Stimulated activated CD4-positive, alpha-beta T cell treated with anti-CD3 and anti-CD28 coated beads, Interleukin-4, amount 100 ng/mL, for 24 hours (primary cell): ENCODE results near the gene PSPH.
A peak's percentile ranks its signal among the peaks of the same experiment; 100 is the strongest.
"Not testable (repeated sequence)": the region's sequence is repeated elsewhere in the genome, so short reads cannot be mapped to it uniquely, and the experiment has no call there.

Experiments used
- DNase-seq: peaks from one replicate; pipeline ENCODE4 v3.0.0-alpha.2; 2020

The PSPH gene

DNA sequence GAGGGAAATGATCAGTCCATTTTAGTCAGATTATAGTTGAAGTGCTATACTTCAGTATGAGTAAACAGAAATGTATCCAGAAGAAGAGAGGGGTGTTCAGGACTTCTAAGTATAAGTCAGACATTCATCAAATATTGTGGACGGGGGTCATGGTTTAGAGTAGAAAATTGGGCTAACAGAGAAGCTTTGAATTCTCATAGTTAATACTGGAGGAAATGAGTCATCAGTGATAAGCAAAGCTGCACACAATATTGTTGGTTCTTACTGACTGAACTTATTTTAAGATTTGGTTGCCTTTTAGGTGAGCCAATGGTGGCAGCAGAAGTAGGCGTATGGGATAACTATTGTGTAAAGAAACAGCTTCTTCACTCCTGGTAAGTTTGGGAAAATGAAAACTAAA lies 11.1 kb upstream of the PSPH start:
- DNase-seq: no peak

DNA sequence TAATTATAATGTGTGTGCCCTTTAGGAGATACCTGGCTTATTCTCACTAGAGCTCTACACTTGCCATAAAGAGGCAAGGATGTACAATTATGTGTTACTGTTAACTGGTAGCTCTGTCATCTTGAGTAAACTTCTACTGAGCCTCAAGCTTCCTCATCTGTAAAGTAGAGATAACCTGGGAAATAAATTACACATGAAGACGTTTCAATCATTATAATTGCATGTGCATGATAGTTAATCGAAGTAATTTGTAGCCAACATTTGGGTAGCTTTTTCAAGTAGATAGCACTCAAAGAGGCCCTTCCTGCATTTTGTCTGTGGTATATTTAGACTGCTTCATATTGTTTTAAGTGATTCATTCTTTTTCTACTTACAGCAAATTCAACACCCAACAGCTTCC lies 2.7 kb upstream of the PSPH start:
- no peak for DNase-seq

DNA sequence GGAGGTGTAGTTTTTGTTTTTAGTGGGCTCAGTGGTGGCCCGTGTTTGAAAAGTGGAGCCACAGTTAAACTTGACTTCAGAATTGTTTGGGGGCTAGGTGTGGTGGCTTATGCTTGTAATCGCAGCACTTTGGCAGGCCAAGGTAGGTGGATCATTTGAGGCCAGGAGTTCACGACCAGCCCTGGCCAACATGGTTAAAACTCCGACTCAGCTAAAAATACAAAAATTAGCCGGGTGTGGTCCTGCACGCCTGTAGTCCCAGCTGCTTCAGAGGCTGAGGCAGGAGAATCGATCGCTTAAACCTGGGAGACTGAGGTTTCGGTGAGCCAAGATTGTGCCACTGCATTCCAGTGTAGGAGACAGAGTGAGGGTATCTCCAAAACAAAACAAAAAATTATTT lies 2.1 kb upstream of the PSPH start:
- DNase-seq: no peak

DNA sequence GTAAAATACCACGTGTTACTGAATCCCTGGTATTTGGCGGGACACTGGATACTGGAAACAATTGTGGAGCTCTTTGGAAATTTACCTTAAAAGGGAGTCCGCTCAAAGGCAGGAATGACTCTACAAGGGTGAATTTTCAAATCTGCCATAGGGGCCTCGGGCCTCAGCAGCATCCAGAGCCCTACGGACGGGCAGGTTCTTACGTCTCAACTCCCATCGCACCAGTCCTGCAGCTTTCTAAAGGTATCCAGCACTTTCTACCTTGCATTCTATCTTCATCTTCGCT lies 248 bp downstream of the PSPH start:
- no peak for DNase-seq

DNA sequence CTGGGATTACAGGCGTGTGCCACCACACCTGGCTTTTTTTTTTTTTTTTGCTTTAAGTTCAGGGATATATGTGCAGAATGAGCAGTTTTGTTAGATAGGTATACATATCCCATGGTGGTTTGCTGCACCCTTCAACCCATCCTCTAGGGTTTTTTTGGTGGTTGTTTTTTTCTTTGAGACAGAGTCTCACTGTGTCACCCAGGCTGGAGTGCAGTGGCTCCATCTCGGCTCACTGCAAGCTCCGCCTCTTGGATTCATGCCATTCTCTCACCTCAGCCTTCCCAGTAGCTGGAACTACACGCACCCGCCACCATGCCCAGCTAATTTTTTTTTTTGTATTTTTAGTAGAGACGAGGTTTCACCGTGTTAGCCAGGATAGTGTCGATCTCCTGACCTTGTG lies 2.5 kb downstream of the PSPH start:
- not testable (repeated sequence) for DNase-seq

DNA sequence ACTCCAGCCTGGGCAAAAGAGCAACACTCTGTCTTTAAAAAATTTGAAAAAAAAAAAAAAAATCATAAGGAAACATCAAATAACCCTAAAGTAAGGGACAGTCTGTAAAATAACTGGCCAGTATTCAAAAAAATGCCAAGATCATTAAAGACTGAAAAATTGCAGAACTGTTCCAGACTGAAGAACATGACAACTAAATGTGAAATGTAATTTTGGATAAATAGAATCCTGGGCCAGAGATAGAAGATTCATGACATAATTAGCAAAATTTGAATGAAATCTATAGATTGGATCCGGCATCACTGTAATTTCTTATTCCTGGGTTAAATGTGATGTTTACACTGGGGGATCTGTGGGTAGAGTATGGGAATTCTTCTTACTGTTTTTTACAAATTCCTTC lies 3.0 kb downstream of the PSPH start:
- DNase-seq: no peak

DNA sequence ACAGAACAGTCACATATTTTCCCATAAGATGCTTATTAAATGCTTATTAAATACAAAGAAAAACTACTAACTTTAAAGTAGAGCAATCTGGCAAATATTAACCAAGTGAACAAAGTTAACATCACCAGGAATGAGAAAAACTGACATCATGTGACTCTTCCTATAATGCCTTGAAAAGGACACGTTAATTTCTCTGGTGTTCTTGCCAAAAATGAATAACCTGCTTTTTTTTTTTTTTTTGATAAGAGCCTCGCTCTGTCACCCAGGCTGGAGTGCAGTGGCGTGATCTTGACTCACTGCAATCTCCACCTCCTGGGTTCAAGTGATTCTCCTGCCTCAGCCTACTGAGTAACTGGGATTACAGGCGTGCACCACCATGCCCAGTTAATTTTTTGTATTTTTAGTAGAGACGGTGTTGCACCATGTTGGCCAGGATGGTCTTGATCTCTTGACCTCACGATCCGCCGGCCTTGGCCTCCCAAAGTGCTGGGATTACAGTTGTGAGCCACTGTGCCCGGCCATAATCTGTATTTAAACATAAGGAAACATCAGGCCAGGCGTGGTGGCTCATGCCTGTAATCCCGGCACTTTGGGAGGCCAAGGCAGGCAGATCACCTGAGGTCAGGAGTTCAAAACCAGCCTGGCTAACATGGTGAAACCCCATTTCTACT lies 3.7 kb downstream of the PSPH start:
- DNase-seq: not testable (repeated sequence)

DNA sequence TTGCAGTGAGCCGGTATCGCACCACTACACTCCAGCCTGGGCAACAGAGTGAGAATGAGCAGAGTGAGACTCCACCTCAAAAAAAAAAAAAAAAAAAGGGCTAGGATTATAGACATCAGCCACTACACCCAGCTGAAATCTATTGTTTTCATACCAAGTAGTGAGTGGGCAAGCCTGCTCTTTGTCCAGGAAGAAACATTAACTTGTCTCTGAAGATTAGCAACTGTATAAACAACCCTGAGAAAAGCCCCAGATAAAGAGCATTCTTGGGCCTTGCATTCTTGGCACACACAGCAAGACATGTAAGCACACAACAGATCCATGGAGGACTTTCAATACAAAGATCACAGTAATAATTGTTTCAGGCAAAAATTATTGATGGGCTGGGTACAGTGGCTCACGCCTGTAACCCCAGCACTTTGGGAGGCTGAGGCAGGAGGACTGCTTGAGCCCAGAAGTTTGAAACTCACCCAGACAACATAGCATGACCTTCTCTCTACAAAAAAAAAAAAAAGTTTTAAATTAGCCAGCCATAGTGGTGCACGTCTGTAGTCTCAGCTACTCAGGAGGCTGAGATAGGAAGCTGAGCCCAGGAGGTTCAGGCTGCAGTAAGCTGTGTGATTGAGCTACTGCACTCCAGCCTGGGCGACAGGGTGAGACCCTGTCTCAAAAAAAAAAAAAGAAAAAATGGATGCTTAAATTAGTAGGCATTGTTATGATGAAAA lies 4.4 kb downstream of the PSPH start:
- no peak for DNase-seq

DNA sequence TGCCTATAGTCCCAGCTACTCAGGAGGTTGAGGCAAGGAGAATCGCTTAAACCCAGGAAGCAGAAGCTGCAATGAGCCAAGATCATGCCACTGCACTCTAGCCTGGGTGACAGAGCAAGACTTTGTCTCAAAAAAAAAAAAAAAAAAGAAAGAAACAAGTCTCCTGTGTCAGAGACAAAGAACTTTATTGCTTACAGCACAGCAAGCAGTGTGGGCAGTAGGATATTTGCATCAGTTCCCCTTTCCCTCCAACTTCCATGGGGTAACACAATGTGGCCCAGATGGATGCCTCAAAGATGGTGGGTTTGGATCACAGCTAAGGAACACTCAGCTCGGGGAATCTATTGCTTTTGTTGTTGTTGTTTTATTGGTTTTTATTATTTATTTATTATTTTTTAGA lies 5.5 kb downstream of the PSPH start:
- DNase-seq: not testable (repeated sequence)

DNA sequence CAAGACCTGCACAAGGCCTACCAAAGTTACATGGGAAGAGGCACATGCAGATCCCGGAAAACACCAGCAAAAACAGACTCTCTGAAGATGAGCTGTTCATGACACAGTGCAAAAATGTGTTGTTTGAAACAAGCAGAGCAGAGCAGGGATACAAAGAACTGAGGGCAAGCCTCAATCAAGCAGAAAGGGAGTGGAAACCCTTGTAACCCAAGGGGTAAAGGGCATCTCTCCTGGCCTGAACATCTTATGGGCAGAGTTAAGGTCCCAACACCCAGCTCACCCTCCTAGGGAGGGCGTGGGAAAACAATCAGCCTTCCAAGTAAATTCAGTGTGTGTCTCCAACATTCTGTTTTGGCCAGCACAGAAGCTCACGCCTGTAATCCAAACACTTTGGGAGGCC lies 10.5 kb downstream of the PSPH start:
- no peak for DNase-seq

DNA sequence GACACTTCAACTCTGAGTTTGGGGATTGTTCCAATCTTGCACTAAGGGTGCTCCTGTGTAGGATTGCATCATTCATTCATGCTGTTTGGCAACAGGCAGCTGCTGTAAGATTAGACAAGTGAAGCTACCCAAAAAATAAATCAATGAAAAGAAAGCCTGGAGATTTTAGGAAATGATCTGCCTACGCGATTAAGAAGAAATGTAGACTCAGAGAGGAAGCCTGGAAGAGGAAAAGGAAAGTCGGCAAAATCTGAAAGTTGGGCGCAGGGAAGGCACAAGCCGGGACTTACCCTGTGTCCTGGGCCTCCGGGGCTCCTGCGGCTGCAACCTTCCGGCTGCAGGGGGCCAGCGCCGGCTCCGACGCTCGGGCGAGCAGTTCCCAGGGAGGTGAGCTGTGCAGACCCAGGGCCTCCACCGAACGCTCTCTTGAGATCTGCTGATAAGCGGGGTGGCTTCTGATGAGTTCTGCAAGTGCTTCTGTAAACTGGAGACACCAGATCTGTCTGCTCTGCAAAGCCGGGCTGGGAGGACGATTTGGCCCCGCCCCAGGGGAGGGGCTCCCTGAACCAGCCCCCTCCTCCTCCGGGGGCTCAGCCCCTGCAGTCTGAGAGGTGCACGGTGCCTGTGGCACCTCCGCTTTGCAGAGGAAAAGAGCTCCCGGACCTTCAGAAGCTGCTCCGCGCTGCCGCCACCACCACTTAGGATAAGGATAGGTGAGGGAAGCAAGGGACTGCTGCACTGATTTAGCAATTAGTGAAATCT lies 17.4 kb downstream of the PSPH start:
- DNase-seq: peak; percentile 61

DNA sequence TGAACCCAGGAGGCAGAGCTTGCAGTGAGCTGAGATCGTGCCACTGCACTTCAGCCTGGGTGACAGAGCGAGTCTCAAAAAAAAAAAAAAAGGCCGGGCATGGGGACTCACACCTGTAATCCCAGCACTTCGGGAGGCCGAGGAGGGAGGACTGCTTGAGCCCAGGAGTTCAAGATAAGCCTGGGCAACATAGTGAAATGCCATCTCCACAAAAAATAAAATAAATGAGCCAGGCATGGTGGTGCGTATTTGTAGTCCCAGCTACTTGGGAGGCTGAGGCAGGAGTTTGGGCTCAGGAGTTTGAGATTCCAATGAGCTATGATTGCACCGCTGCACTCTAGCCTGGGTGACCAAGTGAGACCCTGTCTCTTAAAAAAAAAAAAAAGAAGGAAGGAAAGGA lies 18.7 kb downstream of the PSPH start:
- not testable (repeated sequence) for DNase-seq

DNA sequence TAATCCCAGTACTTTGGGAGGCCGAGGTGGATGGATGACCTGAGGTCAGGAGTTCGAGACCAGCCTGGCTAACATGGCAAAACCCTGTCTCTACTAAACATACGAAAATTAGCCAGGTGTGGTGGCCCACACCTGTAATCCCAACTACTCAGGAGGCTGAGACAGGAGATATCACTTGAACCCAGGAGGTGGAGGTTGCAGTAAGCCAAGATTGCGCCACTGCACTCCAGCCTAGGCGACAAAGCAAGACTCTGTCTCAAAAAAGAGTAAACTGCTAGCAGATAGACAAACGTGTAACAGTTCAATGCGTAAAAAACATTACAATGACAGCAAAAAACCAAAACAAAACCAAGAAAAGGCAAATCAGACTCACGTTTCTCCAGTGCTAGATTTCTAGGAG lies 19.7 kb downstream of the PSPH start:
- DNase-seq: not testable (repeated sequence)

DNA sequence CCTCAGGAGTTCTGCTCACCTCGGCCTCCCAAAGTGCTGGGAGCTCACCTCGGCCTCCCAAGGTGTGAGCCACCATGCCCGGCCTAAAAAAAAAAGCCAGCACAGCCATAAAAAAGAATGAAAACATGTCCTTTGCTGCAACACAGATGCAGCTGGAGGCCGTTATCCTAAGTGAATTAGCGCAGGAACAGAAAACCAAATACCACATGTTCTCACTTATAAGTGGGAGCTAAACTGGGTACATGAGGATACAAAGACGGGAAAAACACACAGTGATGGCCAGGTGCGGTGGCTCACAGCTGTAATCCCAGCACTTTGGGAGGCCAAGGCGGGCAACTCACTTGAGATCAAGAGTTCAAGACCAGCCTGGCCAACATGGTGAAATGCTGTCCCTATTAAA lies 20.9 kb downstream of the PSPH start:
- DNase-seq: no peak

DNA sequence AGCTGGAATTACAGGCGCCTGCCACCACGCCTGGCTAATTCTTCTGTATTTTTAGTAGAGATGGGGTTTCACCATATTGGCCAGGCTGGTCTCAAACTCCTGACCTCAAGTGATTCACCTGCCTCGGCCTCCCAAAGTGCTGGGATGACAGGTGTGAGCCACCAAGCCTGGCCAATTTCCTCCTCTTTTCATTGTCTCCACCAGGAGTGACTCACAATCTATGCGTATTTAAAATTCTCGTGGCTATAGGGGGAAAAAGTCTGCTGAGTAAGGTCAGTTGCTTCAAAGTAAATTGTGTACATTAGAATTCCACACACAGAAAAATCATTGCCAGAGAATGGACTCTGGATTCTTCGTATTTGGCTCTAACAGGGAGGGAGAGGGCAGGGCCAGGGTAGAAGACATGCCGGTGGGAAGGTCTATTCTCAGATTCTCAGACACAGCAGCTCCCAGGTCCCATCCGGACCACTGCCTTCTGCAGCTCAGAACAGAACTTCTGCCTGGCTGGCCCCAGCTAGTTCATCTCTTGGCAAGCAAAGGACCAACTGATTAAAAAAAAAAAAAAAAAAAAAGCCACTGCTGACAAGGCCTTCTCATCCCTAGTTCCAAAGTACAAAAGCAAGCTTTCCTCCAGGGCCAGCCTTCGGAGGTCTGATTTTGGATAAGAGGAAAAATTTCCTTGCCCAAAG lies 22.2 kb downstream of the PSPH start:
- DNase-seq: no peak

DNA sequence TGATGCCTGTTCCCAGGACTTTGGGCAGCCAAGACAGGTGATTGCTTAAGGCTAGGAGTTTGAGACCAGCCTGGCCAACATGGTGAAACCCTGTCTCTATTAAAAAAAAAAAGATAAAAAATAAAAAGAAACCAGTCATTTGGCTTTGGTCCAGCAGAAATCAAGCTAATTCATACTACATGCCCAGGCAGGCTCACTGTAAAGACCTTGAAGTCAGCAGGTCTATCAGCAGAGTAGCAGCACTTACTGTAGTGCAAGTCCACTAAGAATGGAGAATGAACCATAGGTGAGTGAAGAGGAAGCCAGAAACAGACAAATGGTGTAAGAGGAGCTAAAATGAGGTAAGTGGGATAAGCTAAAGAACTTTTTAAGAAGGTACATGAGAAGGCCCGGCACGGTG lies 24.7 kb downstream of the PSPH start:
- DNase-seq: no peak

DNA sequence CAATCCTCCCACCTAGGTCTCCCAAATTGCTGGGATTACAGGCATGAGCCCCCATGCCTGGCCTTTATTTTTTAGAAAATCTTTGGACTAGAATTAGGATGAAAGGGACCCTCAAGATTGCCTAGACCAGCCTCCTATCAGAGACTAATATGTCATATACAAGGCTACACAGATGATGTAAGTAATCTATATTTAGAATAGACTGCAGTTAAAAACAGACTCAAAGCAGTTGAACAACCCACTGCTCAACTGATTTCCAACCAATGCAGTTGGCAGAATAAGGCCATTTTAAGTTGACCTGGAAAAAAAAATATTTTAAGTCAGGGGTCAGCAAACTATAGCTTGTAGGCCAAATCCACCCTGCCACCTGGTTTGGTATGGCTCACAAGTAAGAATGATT lies 27.7 kb downstream of the PSPH start:
- DNase-seq: no peak

DNA sequence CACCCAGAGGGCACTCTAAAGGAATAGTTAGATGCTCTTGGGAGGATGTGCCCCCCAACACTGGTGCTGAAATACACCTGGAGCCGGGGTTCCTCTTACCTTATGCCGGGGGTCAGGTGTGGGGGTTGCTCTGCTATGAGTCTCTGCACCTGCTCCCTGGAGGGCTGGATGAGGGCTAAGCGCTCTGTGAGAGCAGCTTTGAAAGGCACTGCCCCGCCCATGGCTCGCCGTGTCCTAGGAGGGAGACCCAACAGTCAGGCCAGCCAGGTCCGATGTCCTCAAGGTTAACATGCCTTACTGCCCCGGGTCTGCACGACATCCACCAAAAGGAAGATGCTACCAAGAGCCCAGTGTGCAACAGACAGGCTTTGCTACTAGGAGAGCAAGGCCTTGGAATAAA lies 31.7 kb downstream of the PSPH start:
- DNase-seq: no peak

DNA sequence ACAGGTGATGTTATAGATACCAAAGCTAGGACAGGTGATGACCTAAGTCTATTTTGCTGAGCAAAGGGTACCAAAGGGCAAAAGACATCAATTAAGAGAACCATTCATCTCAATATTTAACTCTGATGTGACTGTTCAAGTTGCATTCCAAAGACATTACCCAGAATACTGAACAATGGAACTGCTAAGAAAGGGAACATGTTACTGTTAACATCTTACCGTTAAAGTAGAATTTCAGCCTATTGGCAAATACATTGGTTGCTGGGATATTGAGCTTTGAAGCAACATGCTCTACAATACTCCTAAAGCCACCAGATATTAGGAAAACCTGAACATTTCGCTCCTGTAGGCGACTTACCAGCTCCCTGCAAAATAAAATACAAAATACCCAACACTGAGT lies 34.2 kb downstream of the PSPH start:
- not testable (repeated sequence) for DNase-seq

DNA sequence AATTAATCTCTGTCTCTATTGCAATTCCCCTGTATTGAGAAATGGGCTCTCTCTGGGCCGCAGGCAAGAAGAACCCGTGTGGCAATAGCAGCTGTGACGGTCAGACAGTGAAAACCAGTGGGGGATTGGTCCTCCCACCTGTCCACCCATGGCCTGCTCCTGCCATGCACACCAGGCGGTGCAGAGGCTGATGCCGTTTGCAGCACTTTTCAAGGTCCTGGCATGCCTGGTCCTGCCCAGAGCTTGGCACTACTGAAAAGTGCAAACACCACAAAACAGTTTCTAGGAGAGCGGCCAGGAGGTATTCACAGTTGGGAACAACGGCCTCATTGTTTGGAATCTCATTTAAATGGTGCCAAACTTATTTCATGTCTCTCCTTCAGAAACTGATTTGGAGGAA lies 41.5 kb downstream of the PSPH start:
- DNase-seq: no peak

DNA sequence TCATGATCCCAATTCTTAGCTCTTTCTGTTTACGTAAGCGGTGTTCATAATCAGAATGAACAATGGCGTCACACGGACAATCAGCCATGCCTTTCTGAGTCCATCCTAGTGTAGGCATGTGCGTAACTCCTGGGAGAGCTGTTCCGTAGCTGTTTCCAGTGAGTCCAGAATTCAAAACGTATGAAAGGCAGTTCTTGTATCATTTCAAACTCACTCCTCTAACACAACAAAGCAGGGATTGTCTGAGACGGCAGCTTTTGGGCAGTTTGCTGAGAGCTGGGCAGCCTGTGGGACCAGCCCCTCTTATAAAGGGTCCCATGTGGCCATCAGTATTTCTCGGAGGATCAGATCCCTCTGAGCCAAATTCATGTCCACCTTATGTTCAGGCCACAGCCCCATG lies 43.4 kb downstream of the PSPH start:
- no peak for DNase-seq

DNA sequence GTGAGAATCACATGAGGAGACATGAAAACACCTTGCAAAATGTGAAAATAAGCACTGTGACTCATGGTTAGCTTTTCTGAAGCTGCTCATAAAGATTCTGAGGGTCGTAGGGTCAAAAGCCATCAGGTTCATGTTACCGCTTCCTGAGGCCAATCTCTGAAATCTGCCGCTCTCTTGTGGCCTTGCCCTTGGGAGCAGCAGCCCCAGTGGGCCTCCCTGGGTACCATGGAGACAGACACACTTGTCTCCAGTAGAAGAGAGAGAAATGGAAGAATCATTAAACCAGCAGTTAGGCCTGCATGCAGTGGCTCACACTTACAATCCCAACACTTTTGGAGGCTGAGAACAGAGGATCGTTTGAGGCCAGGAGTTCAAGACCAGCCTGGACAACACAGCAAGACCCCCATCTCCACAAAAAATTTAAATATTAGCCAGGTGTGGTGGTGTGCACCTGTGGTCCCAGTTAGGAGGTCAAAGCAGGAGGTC lies 44.0 kb downstream of the PSPH start:
- no peak for DNase-seq

DNA sequence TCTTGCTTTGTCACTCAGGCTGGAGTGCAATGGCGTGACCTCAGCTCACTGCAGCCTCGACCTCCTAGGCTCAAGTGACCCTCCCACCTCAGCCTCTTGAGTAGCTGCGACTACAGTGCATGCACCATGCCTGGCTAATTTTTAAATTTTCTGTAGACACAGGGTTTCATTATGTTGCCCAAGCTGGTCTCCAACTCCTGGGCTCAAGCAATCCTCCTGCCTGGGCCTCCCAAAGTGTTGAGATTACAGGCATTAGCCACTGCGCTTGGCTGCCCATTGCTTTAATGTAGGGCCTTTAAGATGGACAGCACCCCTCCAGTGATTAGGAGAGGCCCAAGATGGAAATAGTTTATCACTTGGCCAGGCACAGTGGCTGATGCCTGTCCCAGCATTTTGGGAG lies 47.5 kb downstream of the PSPH start:
- no peak for DNase-seq
